Liver (tissue), 3 donors: Measurements from ENCODE around the gene MCF2L2.

ENCODE experiments used
- EGR1 ChIP-seq, 2 donors: IDR thresholded peaks; 2 replicates each; pipeline ENCODE4 v1.6.1; 2016 to 2018; ENCODE audit warnings: antibody characterized with exemption in 2 of 2, low read depth in 2 of 2
- FOXA1 ChIP-seq: IDR thresholded peaks from 2 replicates; pipeline ENCODE4 v1.6.1; 2016; ENCODE audit warnings: antibody characterized with exemption
- GABPA ChIP-seq, 2 donors: IDR thresholded peaks in 1 of 2; conservative IDR thresholded peaks in 1 of 2; 2 replicates each; pipeline ENCODE4 v1.6.1; 2016; ENCODE audit warnings: antibody characterized with exemption in 2 of 2, mild to moderate bottlenecking in 1 of 2, moderate library complexity in 1 of 2
- HNF4A ChIP-seq, 2 donors: conservative IDR thresholded peaks; 2 replicates each; pipeline ENCODE4 v1.6.1; 2016; ENCODE audit warnings: antibody characterized with exemption in 2 of 2, mild to moderate bottlenecking in 2 of 2
- RAD21 ChIP-seq, 2 donors: IDR thresholded peaks; 2 replicates each; pipeline ENCODE4 v1.6.1; 2016; ENCODE audit warnings: antibody characterized with exemption in 2 of 2, mild to moderate bottlenecking in 2 of 2
- RXRA ChIP-seq, 2 donors: IDR thresholded peaks; 2 replicates each; pipeline ENCODE4 v1.6.1; 2017 to 2018; ENCODE audit warnings: antibody characterized with exemption in 2 of 2, mild to moderate bottlenecking in 1 of 2
- SP1 ChIP-seq: IDR thresholded peaks from 2 replicates; pipeline ENCODE4 v1.6.1; 2018; ENCODE audit warnings: antibody characterized with exemption, mild to moderate bottlenecking
- TAF1 ChIP-seq: conservative IDR thresholded peaks from 2 replicates; pipeline ENCODE4 v1.6.1; 2016; ENCODE audit warnings: antibody characterized with exemption, mild to moderate bottlenecking
- YY1 ChIP-seq: IDR thresholded peaks from 2 replicates; pipeline ENCODE4 v1.6.1; 2016; ENCODE audit warnings: antibody characterized with exemption, mild to moderate bottlenecking
- TF ChIP-seq, protein P1 (sequence below): fragments of 150-350 bp; IDR thresholded peaks from 2 replicates; pipeline ENCODE4 v1.5.1; 2017; ENCODE audit warnings: improper control_type of control experiment, low read depth, low read length; ENCODE audit not compliant: missing input control
- TF ChIP-seq, protein P2 (sequence below): IDR thresholded peaks from 2 replicates; pipeline ENCODE4 v1.6.1; 2016; ENCODE audit warnings: antibody characterized with exemption
- TF ChIP-seq, protein P3 (sequence below): IDR thresholded peaks from 2 replicates; pipeline ENCODE4 v1.6.1; 2016; ENCODE audit warnings: antibody characterized with exemption
- TF ChIP-seq, protein P4 (sequence below): IDR thresholded peaks from 2 replicates; pipeline ENCODE4 v1.6.1; 2016; ENCODE audit warnings: antibody characterized with exemption, mild to moderate bottlenecking
- TF ChIP-seq, protein P5 (sequence below): IDR thresholded peaks from 2 replicates; pipeline ENCODE4 v1.6.1; 2016; ENCODE audit warnings: antibody characterized with exemption
- donor health status: healthy.
- donor health status: healthy.

DNA sequence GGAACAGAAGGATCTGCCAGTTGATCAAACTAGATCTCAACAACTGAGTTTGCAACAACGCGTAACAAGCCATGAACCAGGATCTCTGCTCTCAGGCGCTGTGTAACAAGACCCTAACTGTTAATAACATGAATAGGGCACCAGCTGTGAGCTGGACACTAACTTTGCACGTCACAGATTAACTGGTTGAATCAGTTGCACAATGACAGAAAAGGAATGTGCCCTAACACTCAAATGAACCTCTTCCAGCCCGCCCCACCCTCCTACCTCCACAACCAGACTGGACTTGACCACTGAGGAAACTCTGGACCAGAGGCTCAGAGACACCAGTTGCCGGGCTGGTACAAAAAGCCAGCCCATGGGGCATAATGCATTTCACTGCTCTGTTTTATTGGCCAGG, 34.3 kb downstream of the MCF2L2 start:
- TF ChIP-seq, protein P1, sequence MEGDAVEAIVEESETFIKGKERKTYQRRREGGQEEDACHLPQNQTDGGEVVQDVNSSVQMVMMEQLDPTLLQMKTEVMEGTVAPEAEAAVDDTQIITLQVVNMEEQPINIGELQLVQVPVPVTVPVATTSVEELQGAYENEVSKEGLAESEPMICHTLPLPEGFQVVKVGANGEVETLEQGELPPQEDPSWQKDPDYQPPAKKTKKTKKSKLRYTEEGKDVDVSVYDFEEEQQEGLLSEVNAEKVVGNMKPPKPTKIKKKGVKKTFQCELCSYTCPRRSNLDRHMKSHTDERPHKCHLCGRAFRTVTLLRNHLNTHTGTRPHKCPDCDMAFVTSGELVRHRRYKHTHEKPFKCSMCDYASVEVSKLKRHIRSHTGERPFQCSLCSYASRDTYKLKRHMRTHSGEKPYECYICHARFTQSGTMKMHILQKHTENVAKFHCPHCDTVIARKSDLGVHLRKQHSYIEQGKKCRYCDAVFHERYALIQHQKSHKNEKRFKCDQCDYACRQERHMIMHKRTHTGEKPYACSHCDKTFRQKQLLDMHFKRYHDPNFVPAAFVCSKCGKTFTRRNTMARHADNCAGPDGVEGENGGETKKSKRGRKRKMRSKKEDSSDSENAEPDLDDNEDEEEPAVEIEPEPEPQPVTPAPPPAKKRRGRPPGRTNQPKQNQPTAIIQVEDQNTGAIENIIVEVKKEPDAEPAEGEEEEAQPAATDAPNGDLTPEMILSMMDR: no peak
- TF ChIP-seq, protein P2, sequence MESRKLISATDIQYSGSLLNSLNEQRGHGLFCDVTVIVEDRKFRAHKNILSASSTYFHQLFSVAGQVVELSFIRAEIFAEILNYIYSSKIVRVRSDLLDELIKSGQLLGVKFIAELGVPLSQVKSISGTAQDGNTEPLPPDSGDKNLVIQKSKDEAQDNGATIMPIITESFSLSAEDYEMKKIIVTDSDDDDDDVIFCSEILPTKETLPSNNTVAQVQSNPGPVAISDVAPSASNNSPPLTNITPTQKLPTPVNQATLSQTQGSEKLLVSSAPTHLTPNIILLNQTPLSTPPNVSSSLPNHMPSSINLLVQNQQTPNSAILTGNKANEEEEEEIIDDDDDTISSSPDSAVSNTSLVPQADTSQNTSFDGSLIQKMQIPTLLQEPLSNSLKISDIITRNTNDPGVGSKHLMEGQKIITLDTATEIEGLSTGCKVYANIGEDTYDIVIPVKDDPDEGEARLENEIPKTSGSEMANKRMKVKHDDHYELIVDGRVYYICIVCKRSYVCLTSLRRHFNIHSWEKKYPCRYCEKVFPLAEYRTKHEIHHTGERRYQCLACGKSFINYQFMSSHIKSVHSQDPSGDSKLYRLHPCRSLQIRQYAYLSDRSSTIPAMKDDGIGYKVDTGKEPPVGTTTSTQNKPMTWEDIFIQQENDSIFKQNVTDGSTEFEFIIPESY: no peak
- no peak for TF ChIP-seq TAF1
- TF ChIP-seq YY1: no peak
- TF ChIP-seq GABPA (IDR thresholded peaks at IDR 0.05 in 1 of 2, conservative IDR thresholded peaks at IDR 0.05 in 1 of 2): no peak
- TF ChIP-seq FOXA1: no peak
- no peak for TF ChIP-seq EGR1 (IDR thresholded peaks at IDR 0.05; ENCODE audit: low read depth in 2 of 2)
- no peak for TF ChIP-seq RAD21 (IDR thresholded peaks at IDR 0.05)
- TF ChIP-seq, protein P3, sequence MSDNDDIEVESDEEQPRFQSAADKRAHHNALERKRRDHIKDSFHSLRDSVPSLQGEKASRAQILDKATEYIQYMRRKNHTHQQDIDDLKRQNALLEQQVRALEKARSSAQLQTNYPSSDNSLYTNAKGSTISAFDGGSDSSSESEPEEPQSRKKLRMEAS: no peak
- no peak for TF ChIP-seq HNF4A (conservative IDR thresholded peaks at IDR 0.05)
- TF ChIP-seq RXRA (IDR thresholded peaks at IDR 0.05): no peak
- TF ChIP-seq, protein P4, sequence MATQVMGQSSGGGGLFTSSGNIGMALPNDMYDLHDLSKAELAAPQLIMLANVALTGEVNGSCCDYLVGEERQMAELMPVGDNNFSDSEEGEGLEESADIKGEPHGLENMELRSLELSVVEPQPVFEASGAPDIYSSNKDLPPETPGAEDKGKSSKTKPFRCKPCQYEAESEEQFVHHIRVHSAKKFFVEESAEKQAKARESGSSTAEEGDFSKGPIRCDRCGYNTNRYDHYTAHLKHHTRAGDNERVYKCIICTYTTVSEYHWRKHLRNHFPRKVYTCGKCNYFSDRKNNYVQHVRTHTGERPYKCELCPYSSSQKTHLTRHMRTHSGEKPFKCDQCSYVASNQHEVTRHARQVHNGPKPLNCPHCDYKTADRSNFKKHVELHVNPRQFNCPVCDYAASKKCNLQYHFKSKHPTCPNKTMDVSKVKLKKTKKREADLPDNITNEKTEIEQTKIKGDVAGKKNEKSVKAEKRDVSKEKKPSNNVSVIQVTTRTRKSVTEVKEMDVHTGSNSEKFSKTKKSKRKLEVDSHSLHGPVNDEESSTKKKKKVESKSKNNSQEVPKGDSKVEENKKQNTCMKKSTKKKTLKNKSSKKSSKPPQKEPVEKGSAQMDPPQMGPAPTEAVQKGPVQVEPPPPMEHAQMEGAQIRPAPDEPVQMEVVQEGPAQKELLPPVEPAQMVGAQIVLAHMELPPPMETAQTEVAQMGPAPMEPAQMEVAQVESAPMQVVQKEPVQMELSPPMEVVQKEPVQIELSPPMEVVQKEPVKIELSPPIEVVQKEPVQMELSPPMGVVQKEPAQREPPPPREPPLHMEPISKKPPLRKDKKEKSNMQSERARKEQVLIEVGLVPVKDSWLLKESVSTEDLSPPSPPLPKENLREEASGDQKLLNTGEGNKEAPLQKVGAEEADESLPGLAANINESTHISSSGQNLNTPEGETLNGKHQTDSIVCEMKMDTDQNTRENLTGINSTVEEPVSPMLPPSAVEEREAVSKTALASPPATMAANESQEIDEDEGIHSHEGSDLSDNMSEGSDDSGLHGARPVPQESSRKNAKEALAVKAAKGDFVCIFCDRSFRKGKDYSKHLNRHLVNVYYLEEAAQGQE: no peak
- no peak for TF ChIP-seq SP1
- TF ChIP-seq, protein P5, sequence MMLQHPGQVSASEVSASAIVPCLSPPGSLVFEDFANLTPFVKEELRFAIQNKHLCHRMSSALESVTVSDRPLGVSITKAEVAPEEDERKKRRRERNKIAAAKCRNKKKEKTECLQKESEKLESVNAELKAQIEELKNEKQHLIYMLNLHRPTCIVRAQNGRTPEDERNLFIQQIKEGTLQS: no peak
